K562 (cell line): Measurements from ENCODE around the gene CLPSL2. TPM values are rescaled to one million over a fixed set of nuclear protein-coding genes. Genes with fewer than 3 reads are reported as not detected.
A peak's percentile ranks its signal among the peaks of the same experiment; 100 is the strongest.

ENCODE experiments used
- CREB1 ChIP-seq, 2 experiments: sonication (generic) in 1 of 2; formaldehyde crosslinking in 1 of 2; IDR thresholded peaks; 2 replicates each; pipeline versions ENCODE4 v1.6.1 to v1.8.0; 2012 to 2022; ENCODE audit warnings: inconsistent platforms in 1 of 2, mild to moderate bottlenecking in 1 of 2, missing genetic modification reagents in 1 of 2, moderate library complexity in 1 of 2
- KAT7 ChIP-seq: sonication (generic); formaldehyde crosslinking; IDR thresholded peaks from 2 replicates; pipeline ENCODE4 v1.8.0; 2022; ENCODE audit warnings: missing genetic modification reagents, mild to moderate bottlenecking, borderline replicate concordance
- RBM15 ChIP-seq: fragments of 200-400 bp; formaldehyde crosslinking; IDR thresholded peaks from 2 replicates; pipeline ENCODE4 v1.6.1; 2018; ENCODE audit warnings: mild to moderate bottlenecking, low read length, moderate library complexity; ENCODE audit not compliant: insufficient read depth
- ZFP36 ChIP-seq: fragments of 150-350 bp; IDR thresholded peaks from 2 replicates; pipeline ENCODE4 v1.6.1; 2018; ENCODE audit warnings: low read length, low read depth; ENCODE audit not compliant: partially characterized antibody
- polyA plus RNA-seq, 8 experiments: library from polyadenylated mRNA; depleted of rRNA in 4 of 8; stranded (reverse) in 5 of 8; unstranded in 3 of 8; fragments of >200 nt; fragmentation: Nextera tagmentation in 2 of 8; fragmentation: Illumina TruSeq in 1 of 8; extraction: Ambion mirVana in 2 of 8; extraction: Trizol in 1 of 8; gene quantifications; 2 replicates each; pipeline versions ENCODE4 v1.2.1 to v1.2.3, GENCODE V29; 2011 to 2014; ENCODE audit warnings: inconsistent platforms in 1 of 8, missing spikeins in 1 of 8
- total RNA-seq, 7 experiments: library from RNA; depleted of rRNA in 6 of 7; stranded (reverse); fragments of >200 nt in 6 of 7; fragmentation: Illumina TruSeq in 2 of 7; extraction: Trizol in 2 of 7; gene quantifications; 2 replicates each; pipeline versions ENCODE4 v1.2.1 to v1.2.3, GENCODE V29; 2011 to 2021; ENCODE audit warnings: low replicate concordance in 1 of 7
- TF ChIP-seq, protein P1 (sequence below): sonication (generic); formaldehyde crosslinking; IDR thresholded peaks from 2 replicates; pipeline ENCODE4 v1.8.0; 2022; ENCODE audit warnings: mild to moderate bottlenecking, missing genetic modification reagents
- TF ChIP-seq, protein P2 (sequence below): sonication (generic); formaldehyde crosslinking; IDR thresholded peaks from 2 replicates; pipeline ENCODE4 v1.8.0; 2022; ENCODE audit warnings: mild to moderate bottlenecking, low read depth, missing genetic modification reagents

Gene CLPSL2
- total and polyA plus RNA-seq, 9 of the 15 experiments (the other 6 are each of a cell fraction or from before 2014, with no cell fraction given), result not detected

DNA sequence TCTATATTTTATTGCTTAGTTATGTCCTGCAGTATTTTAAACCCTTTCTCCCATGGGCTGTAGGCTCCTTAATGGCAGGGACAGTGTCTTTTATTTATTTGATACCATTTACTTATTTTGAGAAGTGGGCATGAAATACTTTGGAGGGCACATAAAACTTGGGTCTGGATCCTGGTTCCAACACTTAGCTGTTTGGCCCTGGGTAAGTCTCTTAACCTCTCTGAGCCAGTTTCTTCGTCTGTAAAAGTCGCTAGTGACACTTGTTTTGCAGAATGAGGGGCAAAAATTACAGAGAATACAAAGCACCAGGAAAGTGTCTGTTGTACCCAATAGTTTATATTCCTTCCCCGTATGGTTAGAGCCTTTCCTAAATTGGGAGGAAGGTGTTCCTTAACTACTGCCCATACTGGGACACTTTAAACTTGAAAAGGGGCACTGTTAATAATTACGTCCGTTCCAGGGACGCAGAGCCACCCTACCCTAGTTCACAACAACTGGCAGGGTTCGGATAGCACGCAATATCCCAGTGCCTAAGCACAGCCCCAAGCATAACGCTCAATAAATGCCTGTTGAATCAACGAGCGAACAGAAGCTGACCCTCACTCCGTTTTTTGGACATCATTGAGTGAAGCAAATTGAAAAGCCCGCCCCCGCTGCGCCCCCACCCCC is 45.5 kb upstream of the CLPSL2 start (continued):
- TF ChIP-seq, protein P1, sequence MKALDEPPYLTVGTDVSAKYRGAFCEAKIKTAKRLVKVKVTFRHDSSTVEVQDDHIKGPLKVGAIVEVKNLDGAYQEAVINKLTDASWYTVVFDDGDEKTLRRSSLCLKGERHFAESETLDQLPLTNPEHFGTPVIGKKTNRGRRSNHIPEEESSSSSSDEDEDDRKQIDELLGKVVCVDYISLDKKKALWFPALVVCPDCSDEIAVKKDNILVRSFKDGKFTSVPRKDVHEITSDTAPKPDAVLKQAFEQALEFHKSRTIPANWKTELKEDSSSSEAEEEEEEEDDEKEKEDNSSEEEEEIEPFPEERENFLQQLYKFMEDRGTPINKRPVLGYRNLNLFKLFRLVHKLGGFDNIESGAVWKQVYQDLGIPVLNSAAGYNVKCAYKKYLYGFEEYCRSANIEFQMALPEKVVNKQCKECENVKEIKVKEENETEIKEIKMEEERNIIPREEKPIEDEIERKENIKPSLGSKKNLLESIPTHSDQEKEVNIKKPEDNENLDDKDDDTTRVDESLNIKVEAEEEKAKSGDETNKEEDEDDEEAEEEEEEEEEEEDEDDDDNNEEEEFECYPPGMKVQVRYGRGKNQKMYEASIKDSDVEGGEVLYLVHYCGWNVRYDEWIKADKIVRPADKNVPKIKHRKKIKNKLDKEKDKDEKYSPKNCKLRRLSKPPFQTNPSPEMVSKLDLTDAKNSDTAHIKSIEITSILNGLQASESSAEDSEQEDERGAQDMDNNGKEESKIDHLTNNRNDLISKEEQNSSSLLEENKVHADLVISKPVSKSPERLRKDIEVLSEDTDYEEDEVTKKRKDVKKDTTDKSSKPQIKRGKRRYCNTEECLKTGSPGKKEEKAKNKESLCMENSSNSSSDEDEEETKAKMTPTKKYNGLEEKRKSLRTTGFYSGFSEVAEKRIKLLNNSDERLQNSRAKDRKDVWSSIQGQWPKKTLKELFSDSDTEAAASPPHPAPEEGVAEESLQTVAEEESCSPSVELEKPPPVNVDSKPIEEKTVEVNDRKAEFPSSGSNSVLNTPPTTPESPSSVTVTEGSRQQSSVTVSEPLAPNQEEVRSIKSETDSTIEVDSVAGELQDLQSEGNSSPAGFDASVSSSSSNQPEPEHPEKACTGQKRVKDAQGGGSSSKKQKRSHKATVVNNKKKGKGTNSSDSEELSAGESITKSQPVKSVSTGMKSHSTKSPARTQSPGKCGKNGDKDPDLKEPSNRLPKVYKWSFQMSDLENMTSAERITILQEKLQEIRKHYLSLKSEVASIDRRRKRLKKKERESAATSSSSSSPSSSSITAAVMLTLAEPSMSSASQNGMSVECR, result 0 out of 2 replicates have a peak, but pooled peaks have one; percentile 43
- no peak for TF ChIP-seq CREB1 (IDR thresholded peaks at IDR 0.05)
- 0 out of 2 replicates have a peak, but pooled peaks have one; percentile 9 for TF ChIP-seq CREB1 (CRISPR knock-in tag; IDR thresholded peaks at IDR 0.05)
- peak; percentile 75 for TF ChIP-seq ZFP36
- TF ChIP-seq, protein P2, sequence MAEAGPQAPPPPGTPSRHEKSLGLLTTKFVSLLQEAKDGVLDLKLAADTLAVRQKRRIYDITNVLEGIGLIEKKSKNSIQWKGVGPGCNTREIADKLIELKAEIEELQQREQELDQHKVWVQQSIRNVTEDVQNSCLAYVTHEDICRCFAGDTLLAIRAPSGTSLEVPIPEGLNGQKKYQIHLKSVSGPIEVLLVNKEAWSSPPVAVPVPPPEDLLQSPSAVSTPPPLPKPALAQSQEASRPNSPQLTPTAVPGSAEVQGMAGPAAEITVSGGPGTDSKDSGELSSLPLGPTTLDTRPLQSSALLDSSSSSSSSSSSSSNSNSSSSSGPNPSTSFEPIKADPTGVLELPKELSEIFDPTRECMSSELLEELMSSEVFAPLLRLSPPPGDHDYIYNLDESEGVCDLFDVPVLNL (CRISPR knock-in tag), result 0 out of 2 replicates have a peak, but pooled peaks have one; percentile 30
- no peak for TF ChIP-seq RBM15
- TF ChIP-seq KAT7 (CRISPR knock-in tag), result 0 out of 2 replicates have a peak, but pooled peaks have one; percentile 11
